Measurements from ENCODE around the gene ANXA4. TPM values are rescaled to one million over a fixed set of nuclear protein-coding genes. Genes with fewer than 3 reads are reported as not detected.

The ANXA4 gene
- total and polyA plus RNA-seq, 7 donors = 33.3 to 183 (median 55.8) TPM

DNA sequence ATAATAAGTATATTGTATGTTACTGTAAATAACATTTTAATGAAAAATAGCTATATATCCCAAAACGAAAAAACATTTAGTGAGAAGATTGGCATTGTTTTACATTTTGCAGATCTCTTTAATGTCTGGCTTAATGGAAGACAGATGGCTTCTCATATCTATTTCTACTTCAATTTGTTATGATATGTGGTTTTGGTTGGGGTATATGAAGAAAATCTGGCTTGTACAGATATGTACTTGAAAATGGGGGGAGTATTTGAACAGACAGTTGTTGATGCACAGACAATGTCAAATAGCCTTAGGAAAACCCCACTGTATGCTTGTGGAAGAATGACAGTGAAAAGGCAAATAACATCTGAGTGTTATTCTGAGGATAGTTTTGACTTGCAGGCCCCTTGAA, 64.0 kb downstream of the ANXA4 start:
- Histone ChIP-seq H3K36me3 (peaks cover 0 to 49% (median 13%) of the 10 kb centered on the region in 4 donors), H3K27me3 (no peaks in the 10 kb centered on the region), H3K9me3 (no peaks in the 10 kb centered on the region), H3K4me1 (no peaks in the 10 kb centered on the region), H3K4me3 (no peak overlapping the region), H3K27ac (no peak overlapping the region)
- no peak for DNase-seq
- intact Hi-C loops (cut with DNase I) = no loop called here
- 93 to 94% methylated on average over 1 of the region's 1 CpG for WGBS, 2 donors
- no peak for TF ChIP-seq POLR2AphosphoS5 (IDR thresholded peaks at IDR 0.05)

DNA sequence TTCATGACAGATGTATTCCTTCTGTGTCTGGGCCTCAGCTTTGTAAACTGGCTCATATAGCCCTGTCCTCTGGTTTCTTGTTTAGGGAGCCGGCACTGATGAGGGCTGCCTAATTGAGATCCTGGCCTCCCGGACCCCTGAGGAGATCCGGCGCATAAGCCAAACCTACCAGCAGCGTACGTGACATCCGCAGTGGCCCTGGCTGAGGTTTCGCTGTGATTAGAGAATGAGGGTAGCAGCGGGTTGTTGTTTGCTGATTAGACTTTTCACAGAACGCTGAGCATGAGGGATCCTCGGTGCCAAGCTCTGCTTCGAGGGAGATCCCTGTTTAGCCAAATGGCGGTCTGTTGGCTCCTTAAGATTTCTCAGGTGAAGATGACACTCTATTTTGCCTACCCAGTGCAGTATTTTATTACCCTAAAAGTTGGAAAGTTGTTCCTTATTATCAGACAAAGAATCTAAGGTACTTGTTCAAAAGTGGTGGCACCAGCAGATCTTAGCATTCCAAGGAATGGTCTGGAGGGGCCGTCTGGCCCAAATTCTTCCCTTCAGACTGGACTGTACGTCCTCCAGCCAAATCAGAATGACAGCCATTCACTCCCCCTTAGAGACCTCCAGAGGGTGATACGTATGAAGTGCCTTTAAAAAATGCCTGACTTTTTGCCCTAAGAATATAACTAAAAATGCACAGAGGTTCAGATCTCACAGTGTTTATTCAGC, 66.0 kb downstream of the ANXA4 start:
- no peak overlapping the region for H3K27ac ChIP-seq
- no peak overlapping the region for H3K4me3 ChIP-seq
- H3K36me3 ChIP-seq = peaks cover 0 to 70% (median 20%) of the 10 kb centered on the region in 4 donors
- TF ChIP-seq EP300 (IDR thresholded peaks at IDR 0.05) (no peak), POLR2A (IDR thresholded peaks at IDR 0.05) (no peak), POLR2AphosphoS5 (IDR thresholded peaks at IDR 0.05) (no peak)
- TF ChIP-seq, protein P1, sequence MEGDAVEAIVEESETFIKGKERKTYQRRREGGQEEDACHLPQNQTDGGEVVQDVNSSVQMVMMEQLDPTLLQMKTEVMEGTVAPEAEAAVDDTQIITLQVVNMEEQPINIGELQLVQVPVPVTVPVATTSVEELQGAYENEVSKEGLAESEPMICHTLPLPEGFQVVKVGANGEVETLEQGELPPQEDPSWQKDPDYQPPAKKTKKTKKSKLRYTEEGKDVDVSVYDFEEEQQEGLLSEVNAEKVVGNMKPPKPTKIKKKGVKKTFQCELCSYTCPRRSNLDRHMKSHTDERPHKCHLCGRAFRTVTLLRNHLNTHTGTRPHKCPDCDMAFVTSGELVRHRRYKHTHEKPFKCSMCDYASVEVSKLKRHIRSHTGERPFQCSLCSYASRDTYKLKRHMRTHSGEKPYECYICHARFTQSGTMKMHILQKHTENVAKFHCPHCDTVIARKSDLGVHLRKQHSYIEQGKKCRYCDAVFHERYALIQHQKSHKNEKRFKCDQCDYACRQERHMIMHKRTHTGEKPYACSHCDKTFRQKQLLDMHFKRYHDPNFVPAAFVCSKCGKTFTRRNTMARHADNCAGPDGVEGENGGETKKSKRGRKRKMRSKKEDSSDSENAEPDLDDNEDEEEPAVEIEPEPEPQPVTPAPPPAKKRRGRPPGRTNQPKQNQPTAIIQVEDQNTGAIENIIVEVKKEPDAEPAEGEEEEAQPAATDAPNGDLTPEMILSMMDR (IDR thresholded peaks at IDR 0.05) = no peak
- no peaks in the 10 kb centered on the region for H3K4me1 ChIP-seq
- H3K9me3 ChIP-seq = no peaks in the 10 kb centered on the region
- WGBS, 2 donors = 94 to 95% methylated on average over 16 of the region's 16 CpGs
- intact Hi-C loops (cut with DNase I) = no loop called here
- no peaks in the 10 kb centered on the region for H3K27me3 ChIP-seq
- no peak for DNase-seq

DNA sequence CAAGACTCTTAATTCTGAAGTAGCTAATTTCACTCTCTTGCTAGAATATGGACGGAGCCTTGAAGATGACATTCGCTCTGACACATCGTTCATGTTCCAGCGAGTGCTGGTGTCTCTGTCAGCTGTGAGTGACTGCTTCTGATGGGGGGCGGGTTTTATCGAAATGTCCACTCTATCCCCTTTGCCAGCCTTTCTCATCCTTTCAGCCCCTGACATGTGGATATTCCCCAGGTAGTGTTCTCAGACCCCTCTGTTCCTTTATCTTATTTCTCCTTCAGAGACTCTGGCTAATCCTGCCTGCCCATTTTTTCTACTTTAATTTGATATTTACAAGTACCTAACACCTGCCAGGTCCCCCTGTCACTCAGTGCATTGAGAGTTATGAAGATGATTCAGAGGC, 68.6 kb downstream of the ANXA4 start:
- no peak overlapping the region for H3K27ac ChIP-seq
- no peaks in the 10 kb centered on the region for H3K4me1 ChIP-seq
- no peaks in the 10 kb centered on the region for H3K9me3 ChIP-seq
- intact Hi-C loops (cut with DNase I) = no loop called here
- WGBS, 2 donors = 95 to 97% methylated on average over 6 of the region's 6 CpGs
- DNase-seq = no peak
- no peaks in the 10 kb centered on the region for H3K27me3 ChIP-seq
- H3K36me3 ChIP-seq = peaks cover 0 to 83% (median 17%) of the 10 kb centered on the region in 4 donors
- no peak overlapping the region for H3K4me3 ChIP-seq
- no peak for TF ChIP-seq POLR2AphosphoS5 (IDR thresholded peaks at IDR 0.05)
- TF ChIP-seq, protein P1 (IDR thresholded peaks at IDR 0.05) = no peak

DNA sequence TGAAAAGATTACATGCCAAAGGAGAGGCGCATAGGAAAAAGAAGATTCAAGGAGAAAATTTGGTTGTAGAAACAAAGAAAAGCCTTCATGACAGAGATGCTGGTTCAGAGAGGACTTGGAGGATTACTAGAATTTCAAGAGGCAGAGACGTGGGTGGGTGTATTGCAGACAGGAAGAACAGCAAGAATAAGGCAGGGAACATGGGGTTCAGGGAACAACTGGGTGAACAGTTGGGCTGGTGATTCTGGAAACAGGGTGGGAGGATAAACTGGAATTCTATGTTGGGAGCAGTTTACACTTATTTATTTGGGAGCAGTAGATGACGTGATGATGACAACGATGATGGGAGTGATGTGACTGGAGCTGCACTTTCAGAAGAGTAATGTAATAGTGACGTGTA, 69.1 kb downstream of the ANXA4 start:
- Histone ChIP-seq H3K4me3 (no peak overlapping the region), H3K27me3 (no peaks in the 10 kb centered on the region), H3K9me3 (no peaks in the 10 kb centered on the region), H3K36me3 (peaks cover 0 to 82% (median 17%) of the 10 kb centered on the region in 4 donors), H3K27ac (no peak overlapping the region), H3K4me1 (no peaks in the 10 kb centered on the region)
- WGBS, 2 donors = 92 to 94% methylated on average over 5 of the region's 5 CpGs
- intact Hi-C loops (cut with DNase I) = no loop called here
- TF ChIP-seq EP300 (IDR thresholded peaks at IDR 0.05) = no peak
- no peak for TF ChIP-seq POLR2A (IDR thresholded peaks at IDR 0.05)
- TF ChIP-seq, protein P1 (IDR thresholded peaks at IDR 0.05) = no peak
- TF ChIP-seq POLR2AphosphoS5 (IDR thresholded peaks at IDR 0.05) = no peak
- no peak for DNase-seq

DNA sequence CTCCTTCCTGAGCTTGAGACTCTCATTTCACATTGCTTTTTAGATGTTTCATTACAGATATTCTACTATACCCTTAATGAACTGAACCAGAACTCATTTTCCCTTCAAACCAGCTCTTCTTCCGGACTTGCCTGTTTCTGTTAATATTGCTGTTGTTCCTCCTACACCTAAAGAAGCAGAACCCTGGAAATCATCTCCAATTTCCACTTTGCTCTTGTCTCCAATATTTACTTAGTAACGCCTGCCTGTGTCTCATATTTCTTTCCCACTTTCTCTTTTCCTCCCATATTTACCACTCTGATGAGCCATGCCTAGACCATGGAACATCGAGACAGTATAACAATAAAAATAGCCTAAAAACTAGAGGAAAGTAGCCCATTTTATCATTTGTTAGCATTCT, 69.7 kb downstream of the ANXA4 start:
- no peaks in the 10 kb centered on the region for H3K9me3 ChIP-seq
- H3K4me3 ChIP-seq = no peak overlapping the region
- 86 to 91% methylated on average over 3 of the region's 3 CpGs for WGBS, 2 donors
- no peak for DNase-seq
- no peak overlapping the region for H3K27ac ChIP-seq
- H3K36me3 ChIP-seq = peaks cover 0 to 76% (median 14%) of the 10 kb centered on the region in 4 donors
- no peaks in the 10 kb centered on the region for H3K27me3 ChIP-seq
- intact Hi-C loops (cut with DNase I) = no loop called here
- no peak for TF ChIP-seq EP300 (IDR thresholded peaks at IDR 0.05)
- no peaks in the 10 kb centered on the region for H3K4me1 ChIP-seq

DNA sequence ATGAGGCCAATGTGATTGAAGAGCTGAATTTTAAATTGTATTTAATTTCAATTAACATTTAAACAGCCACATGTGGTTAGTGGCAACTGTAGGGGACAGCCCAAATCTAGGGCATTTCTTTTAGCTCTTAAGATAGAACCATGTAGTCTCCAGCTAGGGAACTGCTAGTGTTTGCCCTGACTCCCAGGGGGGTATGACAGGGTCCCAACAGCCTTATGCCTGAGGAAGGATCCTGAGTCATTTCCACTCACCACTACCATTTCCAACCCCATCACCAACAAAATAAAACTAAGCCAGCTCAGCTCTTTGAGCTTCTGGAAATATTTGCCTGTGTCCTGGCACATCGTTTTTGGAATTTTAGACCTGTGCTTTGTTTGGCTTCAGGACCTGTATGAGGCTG, 73.8 kb downstream of the ANXA4 start:
- TF ChIP-seq, protein P1 (IDR thresholded peaks at IDR 0.05) = no peak
- TF ChIP-seq POLR2AphosphoS5 (IDR thresholded peaks at IDR 0.05) (no peak), EP300 (IDR thresholded peaks at IDR 0.05) (no peak), POLR2A (IDR thresholded peaks at IDR 0.05) (no peak)
- Histone ChIP-seq H3K4me3 (no peak overlapping the region), H3K4me1 (no peaks in the 10 kb centered on the region), H3K27me3 (no peaks in the 10 kb centered on the region), H3K27ac (no peak overlapping the region), H3K36me3 (peaks cover 0 to 61% (median 8%) of the 10 kb centered on the region in 4 donors), H3K9me3 (no peaks in the 10 kb centered on the region)
- intact Hi-C loops (cut with DNase I) = no loop called here
- 75 to 88% methylated on average over 1 of the region's 1 CpG for WGBS, 2 donors
- no peak for DNase-seq

Data from sigmoid colon (tissue), 7 donors.